ENCODE measurements around the gene MACROH2A2.
"Not testable (repeated sequence)": the region's sequence is repeated elsewhere in the genome, so short reads cannot be mapped to it uniquely, and the experiment has no call there.

The MACROH2A2 gene

GRCh38 chr10:70096016-70096704, 43.5 kb downstream of the MACROH2A2 start:
- H3K27ac ChIP-seq = no peak overlapping the region
- no peak for DNase-seq
- H3K4me1 ChIP-seq = no peaks in the 10 kb centered on the region
- no peak overlapping the region for H3K4me3 ChIP-seq
- no peaks in the 10 kb centered on the region for H3K9me3 ChIP-seq
- intact Hi-C loops (cut with DNase I; ENCODE audit: low total_unique reads) = no loop called here
- peaks cover 8 to 87% (median 10%) of the 10 kb centered on the region in 3 donors for H3K36me3 ChIP-seq
- no peaks in the 10 kb centered on the region for H3K27me3 ChIP-seq
- TF ChIP-seq CTCF (IDR thresholded peaks at IDR 0.05) = no peak

- Histone ChIP-seq H3K27ac (no peak overlapping the region), H3K4me1 (no peaks in the 10 kb centered on the region), H3K36me3 (peaks cover 8 to 94% (median 10%) of the 10 kb centered on the region in 3 donors), H3K4me3 (no peak overlapping the region), H3K9me3 (no peaks in the 10 kb centered on the region), H3K27me3 (no peaks in the 10 kb centered on the region)
- no peak for DNase-seq
- intact Hi-C loops (cut with DNase I; ENCODE audit: low total_unique reads) = no loop called here
- no peak for TF ChIP-seq CTCF (IDR thresholded peaks at IDR 0.05)
These were observed 44.2 kb downstream of the MACROH2A2 start for GRCh38 chr10:70096705-70097420.

GRCh38 chr10:70097459-70097858, 44.8 kb downstream of the MACROH2A2 start:
- Histone ChIP-seq H3K27ac (no peak overlapping the region), H3K9me3 (no peaks in the 10 kb centered on the region), H3K27me3 (no peaks in the 10 kb centered on the region), H3K4me3 (no peak overlapping the region), H3K4me1 (no peaks in the 10 kb centered on the region), H3K36me3 (peaks cover 8 to 92% (median 10%) of the 10 kb centered on the region in 3 donors)
- no peak for DNase-seq
- no peak for TF ChIP-seq CTCF (IDR thresholded peaks at IDR 0.05)
- intact Hi-C loops (cut with DNase I; ENCODE audit: low total_unique reads) = no loop called here

GRCh38 chr10:70098271-70098670, 45.6 kb downstream of the MACROH2A2 start:
- Histone ChIP-seq H3K27ac (no peak overlapping the region), H3K27me3 (no peaks in the 10 kb centered on the region), H3K4me3 (no peak overlapping the region), H3K9me3 (no peaks in the 10 kb centered on the region), H3K36me3 (peaks cover 8 to 84% (median 10%) of the 10 kb centered on the region in 3 donors), H3K4me1 (no peaks in the 10 kb centered on the region)
- no peak for DNase-seq
- intact Hi-C loops (cut with DNase I; ENCODE audit: low total_unique reads) = no loop called here
- no peak for TF ChIP-seq CTCF (IDR thresholded peaks at IDR 0.05)

- DNase-seq; H3K9me3 ChIP-seq; H3K27ac ChIP-seq; intact Hi-C loops (cut with DNase I; ENCODE audit: low total_unique reads); H3K27me3 ChIP-seq; H3K4me3 ChIP-seq; H3K4me1 ChIP-seq: not testable (repeated sequence)
- H3K36me3 ChIP-seq = peaks cover 3 to 78% (median 8%) of the 10 kb centered on the region in 3 donors
These were observed 48.5 kb downstream of the MACROH2A2 start for GRCh38 chr10:70101068-70101562.

- Histone ChIP-seq H3K4me1 (no peaks in the 10 kb centered on the region), H3K36me3 (peaks cover 3 to 73% (median 8%) of the 10 kb centered on the region in 3 donors), H3K27me3 (no peaks in the 10 kb centered on the region), H3K27ac (no peak overlapping the region), H3K4me3 (no peak overlapping the region), H3K9me3 (no peaks in the 10 kb centered on the region)
- no peak for DNase-seq
- intact Hi-C loops (cut with DNase I; ENCODE audit: low total_unique reads) = no loop called here
- TF ChIP-seq CTCF (IDR thresholded peaks at IDR 0.05) = no peak
These were observed 49.0 kb downstream of the MACROH2A2 start for GRCh38 chr10:70101668-70102067.

All from tibial artery (tissue), 4 donors.